Left cardiac atrium (tissue), 4 donors: Measurements from ENCODE around the gene RBM4. TPM values are rescaled to one million over a fixed set of nuclear protein-coding genes. Genes with fewer than 3 reads are reported as not detected.

Source experiments
- ATAC-seq, 2 donors: fragments of 200-7000 bp; cut with Tn5 transposase; one replicate each; pipeline ENCODE4 v1.9.1; 2020; ENCODE audit warnings: mild to moderate bottlenecking in 2 of 2, moderate library complexity in 2 of 2
- DNase-seq: peaks from one replicate; pipeline ENCODE4 v3.0.0-alpha.2; 2020
- intact Hi-C, 2 donors: fragments of 100-400 bp; cut with DNase I; formaldehyde crosslinking; loops; one replicate each; pipeline versions ENCODE4 v1.14.1 to v1.15.1; 2022 to 2023
- total RNA-seq, 2 donors: library from RNA; stranded (reverse); fragmentation: NEBNext Ultra II Directional; extraction: Animal tissue kit (Norgen Biotek cat#: 25700); gene quantifications; one replicate each; pipeline ENCODE4 v1.2.1, GENCODE V29; 2021
- donor health status: DM: no; HTN: yes; CAD: no.
- donor health status: DM: no; HTN: yes; CAD: no; lungs with severe emphysema.
- donor health status: DM: yes; HTN: yes; CAD: no.
- donor health status: Dilated cardiomyopathy.

RBM4 gene
- total RNA-seq, 2 donors from 2014 or later = 63.6 to 76.7 TPM

GRCh38 chr11:66641834-66642233, 3.3 kb downstream of the RBM4 start:
- no peak for ATAC-seq
- no peak for DNase-seq
- intact Hi-C loops = no loop called here

- no peak for ATAC-seq
- no peak for DNase-seq
- intact Hi-C loops = no loop called here
Observed at GRCh38 chr11:66643745-66644437, 5.4 kb downstream of the RBM4 start.

- DNase-seq (no peak), ATAC-seq (no peak)
- intact Hi-C loops = no loop called here
Observed at GRCh38 chr11:66646828-66647227, 8.3 kb downstream of the RBM4 start.

GRCh38 chr11:66649903-66650302, 11.4 kb downstream of the RBM4 start:
- intact Hi-C loops = no loop called here
- DNase-seq = no peak
- no peak for ATAC-seq

GRCh38 chr11:66651016-66651415, 12.5 kb downstream of the RBM4 start:
- no peak for DNase-seq
- intact Hi-C loops = no loop called here
- ATAC-seq = no peak

GRCh38 chr11:66652651-66653050, 14.1 kb downstream of the RBM4 start:
- ATAC-seq = no peak
- intact Hi-C loops = no loop called here
- no peak for DNase-seq

GRCh38 chr11:66653123-66653522, 14.6 kb downstream of the RBM4 start:
- intact Hi-C loops = no loop called here
- ATAC-seq = peak in 1 of 2 donors; percentile 23
- DNase-seq = no peak

- ATAC-seq (no peak), DNase-seq (no peak)
- intact Hi-C loops = no loop called here
Observed at GRCh38 chr11:66659763-66660162, 21.3 kb downstream of the RBM4 start.

GRCh38 chr11:66663741-66664296, 25.3 kb downstream of the RBM4 start:
- intact Hi-C loops = no loop called here
- ATAC-seq (no peak), DNase-seq (no peak)

- intact Hi-C loops = no loop called here
- no peak for DNase-seq
- no peak for ATAC-seq
Observed at GRCh38 chr11:66665369-66665768, 26.9 kb downstream of the RBM4 start.

- no peak for ATAC-seq
- intact Hi-C loops = no loop called here
- no peak for DNase-seq
Observed at GRCh38 chr11:66670816-66671215, 32.3 kb downstream of the RBM4 start.

- DNase-seq (no peak), ATAC-seq (no peak)
- intact Hi-C loops = loop anchor here in 1 of 2 donors (5.0 kb wide), 1 partner anchor 268 kb away; no protein-coding TSS in a partner anchor
Observed at GRCh38 chr11:66674964-66675602, 36.6 kb downstream of the RBM4 start.

GRCh38 chr11:66676282-66676919, 37.9 kb downstream of the RBM4 start:
- ATAC-seq (no peak), DNase-seq (no peak)
- intact Hi-C loops = loop anchor here in 1 of 2 donors (5.0 kb wide), 1 partner anchor 269 kb away; no protein-coding TSS in a partner anchor

- DNase-seq (no peak), ATAC-seq (no peak)
- intact Hi-C loops = loop anchor here in 1 of 2 donors (5.0 kb wide), 1 partner anchor 270 kb away; no protein-coding TSS in a partner anchor
Observed at GRCh38 chr11:66676931-66677598, 38.6 kb downstream of the RBM4 start.

- peak; percentile 98 for DNase-seq
- ATAC-seq = peak; percentile 98 to 99
- intact Hi-C loops = loop anchor here (1.0 to 5.0 kb wide), 3 partner anchors 98 to 270 kb away; no protein-coding TSS in a partner anchor
Observed at GRCh38 chr11:66677599-66678375, 39.3 kb downstream of the RBM4 start, which contains the start of gene RBM4B. RBM4B (minus strand) TSS chr11:66677887; CDS start chr11:66677079, 808 bp downstream.

- ATAC-seq = no peak
- intact Hi-C loops = no loop called here
- no peak for DNase-seq
Observed at GRCh38 chr11:66680966-66681645, 42.6 kb downstream of the RBM4 start.

- intact Hi-C loops = no loop called here
- no peak for DNase-seq
- ATAC-seq = no peak
Observed at GRCh38 chr11:66683877-66684276, 45.4 kb downstream of the RBM4 start.

- no peak for DNase-seq
- intact Hi-C loops = no loop called here
- no peak for ATAC-seq
Observed at GRCh38 chr11:66684635-66685034, 46.1 kb downstream of the RBM4 start.
